Duodenal mucosa (tissue), 2 donors: Measurements from ENCODE around the gene DGCR6L.
"Not testable (repeated sequence)": the region's sequence is repeated elsewhere in the genome, so short reads cannot be mapped to it uniquely, and the experiment has no call there.

Source experiments
- H3K27ac ChIP-seq: one replicate; pipeline ENCODE4 v1.7.0; 2013; ENCODE audit warnings: low read depth, low read length
- H3K27me3 ChIP-seq, 2 donors: one replicate each; pipeline ENCODE4 v1.7.0; 2013; ENCODE audit warnings: low read length in 2 of 2, control low read depth in 1 of 2; ENCODE audit not compliant: insufficient read depth in 2 of 2, control insufficient read depth in 1 of 2
- H3K36me3 ChIP-seq, 2 donors: one replicate each; pipeline ENCODE4 v1.7.0; 2013; ENCODE audit warnings: low read length in 2 of 2, control low read depth in 1 of 2; ENCODE audit not compliant: insufficient read depth in 2 of 2, control insufficient read depth in 1 of 2
- H3K4me1 ChIP-seq, 2 donors: one replicate each; pipeline ENCODE4 v1.7.0; 2013; ENCODE audit warnings: low read length in 2 of 2, control low read depth in 1 of 2; ENCODE audit not compliant: insufficient read depth in 2 of 2, control insufficient read depth in 1 of 2
- H3K4me3 ChIP-seq, 2 donors: one replicate each; pipeline ENCODE4 v1.7.0; 2013; ENCODE audit warnings: low read length in 2 of 2, low read depth in 1 of 2
- H3K9ac ChIP-seq, 2 donors: one replicate each; pipeline ENCODE4 v1.7.0; 2013; ENCODE audit warnings: low read length in 2 of 2, low read depth in 1 of 2
- H3K9me3 ChIP-seq, 2 donors: one replicate each; pipeline ENCODE4 v1.7.0; 2013; ENCODE audit warnings: low read length in 2 of 2, control low read depth in 1 of 2; ENCODE audit not compliant: control insufficient read depth in 1 of 2

The DGCR6L gene

GRCh38 chr22:20290578-20291248 is 29.1 kb downstream of the DGCR6L start:
- Histone ChIP-seq H3K27ac (no peak overlapping the region), H3K9me3 (no peaks in the 10 kb centered on the region), H3K4me3 (no peak overlapping the region), H3K9ac (no peak overlapping the region), H3K36me3 (no peaks in the 10 kb centered on the region), H3K27me3 (no peaks in the 10 kb centered on the region), H3K4me1 (no peaks in the 10 kb centered on the region)

- H3K27me3 ChIP-seq: no peaks in the 10 kb centered on the region
- no peak overlapping the region for H3K4me3 ChIP-seq
- H3K27ac ChIP-seq: no peak overlapping the region
- no peaks in the 10 kb centered on the region for H3K9me3 ChIP-seq
- no peaks in the 10 kb centered on the region for H3K36me3 ChIP-seq
- no peak overlapping the region for H3K9ac ChIP-seq
- H3K4me1 ChIP-seq: no peaks in the 10 kb centered on the region
These were observed 29.8 kb downstream of the DGCR6L start for GRCh38 chr22:20290045-20290392.

- not testable (repeated sequence) for H3K9me3 ChIP-seq, H3K4me1 ChIP-seq, H3K27ac ChIP-seq, H3K36me3 ChIP-seq, H3K9ac ChIP-seq, H3K27me3 ChIP-seq, H3K4me3 ChIP-seq
These were observed 30.4 kb downstream of the DGCR6L start for GRCh38 chr22:20289182-20290044.

GRCh38 chr22:20286784-20287423 is 33.0 kb downstream of the DGCR6L start:
- not testable (repeated sequence) for H3K9ac ChIP-seq, H3K9me3 ChIP-seq, H3K36me3 ChIP-seq, H3K4me3 ChIP-seq, H3K27me3 ChIP-seq, H3K27ac ChIP-seq, H3K4me1 ChIP-seq

- H3K4me3 ChIP-seq, H3K4me1 ChIP-seq, H3K9me3 ChIP-seq, H3K9ac ChIP-seq, H3K27ac ChIP-seq, H3K27me3 ChIP-seq, H3K36me3 ChIP-seq: not testable (repeated sequence)
These were observed 33.6 kb downstream of the DGCR6L start for GRCh38 chr22:20286312-20286660.

- not testable (repeated sequence) for H3K36me3 ChIP-seq, H3K4me1 ChIP-seq, H3K9ac ChIP-seq, H3K27ac ChIP-seq, H3K4me3 ChIP-seq, H3K27me3 ChIP-seq, H3K9me3 ChIP-seq
These were observed 34.2 kb downstream of the DGCR6L start for GRCh38 chr22:20285473-20286311.

- Histone ChIP-seq H3K27me3 (no peaks in the 10 kb centered on the region), H3K9ac (no peak overlapping the region), H3K4me3 (no peak overlapping the region), H3K36me3 (no peaks in the 10 kb centered on the region), H3K4me1 (no peaks in the 10 kb centered on the region), H3K9me3 (no peaks in the 10 kb centered on the region), H3K27ac (no peak overlapping the region)
These were observed 35.3 kb downstream of the DGCR6L start for GRCh38 chr22:20284471-20285086.

GRCh38 chr22:20283674-20284066 is 36.2 kb downstream of the DGCR6L start:
- no peaks in the 10 kb centered on the region for H3K9me3 ChIP-seq
- no peaks in the 10 kb centered on the region for H3K4me1 ChIP-seq
- H3K36me3 ChIP-seq: no peaks in the 10 kb centered on the region
- H3K4me3 ChIP-seq: no peak overlapping the region
- no peaks in the 10 kb centered on the region for H3K27me3 ChIP-seq
- H3K9ac ChIP-seq: no peak overlapping the region
- H3K27ac ChIP-seq: no peak overlapping the region

- H3K9me3 ChIP-seq: no peaks in the 10 kb centered on the region
- H3K9ac ChIP-seq: no peak overlapping the region
- H3K36me3 ChIP-seq: no peaks in the 10 kb centered on the region
- H3K4me3 ChIP-seq: no peak overlapping the region
- H3K4me1 ChIP-seq: no peaks in the 10 kb centered on the region
- no peaks in the 10 kb centered on the region for H3K27me3 ChIP-seq
- no peak overlapping the region for H3K27ac ChIP-seq
These were observed 36.8 kb downstream of the DGCR6L start for GRCh38 chr22:20282901-20283673.
